Measurements from ENCODE around the gene PPIL4. TPM values are rescaled to one million over a fixed set of nuclear protein-coding genes. Genes with fewer than 3 reads are reported as not detected.

Gene PPIL4
- 10 to 100 TPM; 18.6 to 24.3 TPM for total RNA-seq
- long read RNA-seq, transcript PPIL4-201 (13 exons, 2,232 nt): major isoform, 26 of 31 reads
- long read RNA-seq, partial matches to known transcripts: 2 of 31 reads
- long read RNA-seq, other reads (novel, unspliced or antisense): 3 of 31 reads

GRCh38 chr6:149545754-149546471, at the start of gene PPIL4:
PPIL4 (minus strand) TSS chr6:149546043; CDS start chr6:149546005, 38 bp downstream.
- ATAC-seq: peak; percentile 95

GRCh38 chr6:149593408-149593807, 47.6 kb upstream of the PPIL4 start:
- ATAC-seq: no peak

More at GRCh38 chr6:149545754-149546471, at the start of gene PPIL4:
- intact Hi-C loops (cut with DNase I, micrococcal nuclease): no loop called here
- peak; percentile 95 to 99 for DNase-seq

GRCh38 chr6:149592983-149593382, 47.1 kb upstream of the PPIL4 start:
- intact Hi-C loops (cut with DNase I, micrococcal nuclease): no loop called here
- no peak for ATAC-seq
- DNase-seq: no peak

More at GRCh38 chr6:149593408-149593807, 47.6 kb upstream of the PPIL4 start:
- no peak for DNase-seq
- intact Hi-C loops (cut with DNase I, micrococcal nuclease): no loop called here

- DNase-seq: no peak
- ATAC-seq: no peak
- intact Hi-C loops (cut with DNase I, micrococcal nuclease): no loop called here
These were observed 40.3 kb upstream of the PPIL4 start for GRCh38 chr6:149586149-149586548.

GRCh38 chr6:149581349-149581748, 35.5 kb upstream of the PPIL4 start:
- no peak for DNase-seq
- intact Hi-C loops (cut with DNase I, micrococcal nuclease): no loop called here
- ATAC-seq: no peak

- ATAC-seq (no peak), DNase-seq (no peak)
- intact Hi-C loops (cut with DNase I, micrococcal nuclease): no loop called here
These were observed 35.0 kb upstream of the PPIL4 start for GRCh38 chr6:149580880-149581279.

GRCh38 chr6:149567945-149568585, 22.2 kb upstream of the PPIL4 start:
- ATAC-seq (no peak), DNase-seq (no peak)
- intact Hi-C loops (cut with DNase I, micrococcal nuclease): no loop called here

GRCh38 chr6:149567194-149567586, 21.3 kb upstream of the PPIL4 start:
- intact Hi-C loops (cut with DNase I, micrococcal nuclease): no loop called here
- DNase-seq: no peak
- ATAC-seq: no peak

- intact Hi-C loops (cut with DNase I, micrococcal nuclease): no loop called here
- peak; percentile 60 for ATAC-seq
- DNase-seq: peak; percentile 49 to 70
These were observed 20.8 kb upstream of the PPIL4 start for GRCh38 chr6:149566410-149567193.

GRCh38 chr6:149565527-149566409, 19.9 kb upstream of the PPIL4 start, which contains the start of gene GINM1:
GINM1 (plus strand) TSS chr6:149566375; CDS start chr6:149566415, 40 bp downstream.
- intact Hi-C loops (cut with DNase I, micrococcal nuclease): no loop called here
- ATAC-seq (peak; percentile 87), DNase-seq (peak; percentile 92 to 94)

GRCh38 chr6:149563928-149564325, 18.1 kb upstream of the PPIL4 start:
- no peak for ATAC-seq
- intact Hi-C loops (cut with DNase I, micrococcal nuclease): no loop called here
- DNase-seq: no peak

GRCh38 chr6:149563203-149563927, 17.5 kb upstream of the PPIL4 start:
- intact Hi-C loops (cut with DNase I, micrococcal nuclease): no loop called here
- no peak for ATAC-seq
- no peak for DNase-seq

- intact Hi-C loops (cut with DNase I, micrococcal nuclease): no loop called here
- ATAC-seq (peak; percentile 33), DNase-seq (peak in 1 of 2 donors; percentile 16)
These were observed 14.9 kb upstream of the PPIL4 start for GRCh38 chr6:149560736-149561135.

- intact Hi-C loops (cut with DNase I, micrococcal nuclease): no loop called here
- ATAC-seq (no peak), DNase-seq (no peak)
These were observed 13.5 kb upstream of the PPIL4 start for GRCh38 chr6:149559389-149559788.

GRCh38 chr6:149558029-149558428, 12.2 kb upstream of the PPIL4 start:
- intact Hi-C loops (cut with DNase I, micrococcal nuclease): no loop called here
- no peak for ATAC-seq

GRCh38 chr6:149551920-149552319, 6.1 kb upstream of the PPIL4 start:
- intact Hi-C loops (cut with DNase I, micrococcal nuclease): no loop called here
- no peak for ATAC-seq
- DNase-seq: no peak

More at GRCh38 chr6:149558029-149558428, 12.2 kb upstream of the PPIL4 start:
- DNase-seq: no peak

GRCh38 chr6:149545258-149545753, 537 bp downstream of the PPIL4 start:
- peak; percentile 70 for ATAC-seq
- intact Hi-C loops (cut with DNase I, micrococcal nuclease): no loop called here
- DNase-seq: peak; percentile 48 to 49

All from left colon (tissue), 2 donors.